ENCODE data around the gene ATF7IP2.
"Not testable (repeated sequence)": the region's sequence is repeated elsewhere in the genome, so short reads cannot be mapped to it uniquely, and the experiment has no call there.

The ATF7IP2 gene

DNA sequence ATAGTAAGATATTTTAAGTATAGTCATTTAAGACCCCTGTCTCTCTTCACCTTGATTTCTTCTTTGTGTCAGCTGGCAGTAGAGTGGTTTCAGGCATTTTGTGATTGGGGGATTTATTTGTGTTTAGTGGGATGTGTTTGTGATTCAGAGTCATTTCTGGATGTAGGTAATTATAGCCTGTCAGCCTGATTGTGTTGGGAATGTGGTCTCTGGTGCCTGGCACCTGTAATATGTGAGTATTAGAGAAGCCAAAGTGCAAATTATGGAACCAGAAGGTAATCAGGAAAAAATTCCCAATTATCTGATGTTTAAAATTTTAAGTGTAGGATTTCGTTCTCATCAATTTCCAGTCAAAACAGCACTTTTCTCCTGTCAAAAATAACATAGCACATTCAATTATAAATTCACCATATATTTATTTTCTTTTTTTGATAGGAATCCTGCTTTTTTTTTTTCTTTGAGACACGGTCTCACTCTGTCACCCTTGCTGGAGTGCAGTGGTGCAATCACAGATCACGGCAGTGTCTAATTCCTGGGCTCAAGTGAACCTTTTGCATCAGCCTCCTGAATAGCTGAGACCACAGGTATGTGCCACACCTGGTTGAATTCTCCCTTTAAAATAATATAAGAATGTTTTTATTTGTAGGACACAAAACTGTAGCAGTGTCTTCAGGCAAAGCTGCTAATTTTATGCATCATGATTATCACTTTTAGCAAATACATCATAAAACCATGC lies 42.7 kb downstream of the ATF7IP2 start:
- no peak overlapping the region for H3K4me3 Mint-ChIP-seq
- no peaks in the 10 kb centered on the region for H3K27me3 Mint-ChIP-seq
- peak overlapping the region; percentile 68 for H3K27ac Mint-ChIP-seq (ENCODE audit: low read depth)
- ATAC-seq (replicated peaks; ENCODE audit: extremely low read depth, poor library complexity, severe bottlenecking) (no peak), DNase-seq (ENCODE audit: low spot score in 2 of 2) (no peak)
- H3K9me3 Mint-ChIP-seq = no peaks in the 10 kb centered on the region
- H3K4me1 Mint-ChIP-seq = no peaks in the 10 kb centered on the region
- H3K36me3 Mint-ChIP-seq (ENCODE audit: insufficient read depth) = peaks cover 18% of the 10 kb centered on the region

GRCh38 chr16:10429299-10429969 lies 43.6 kb downstream of the ATF7IP2 start:
- H3K27me3 Mint-ChIP-seq, H3K9me3 Mint-ChIP-seq: not testable (repeated sequence)

DNA sequence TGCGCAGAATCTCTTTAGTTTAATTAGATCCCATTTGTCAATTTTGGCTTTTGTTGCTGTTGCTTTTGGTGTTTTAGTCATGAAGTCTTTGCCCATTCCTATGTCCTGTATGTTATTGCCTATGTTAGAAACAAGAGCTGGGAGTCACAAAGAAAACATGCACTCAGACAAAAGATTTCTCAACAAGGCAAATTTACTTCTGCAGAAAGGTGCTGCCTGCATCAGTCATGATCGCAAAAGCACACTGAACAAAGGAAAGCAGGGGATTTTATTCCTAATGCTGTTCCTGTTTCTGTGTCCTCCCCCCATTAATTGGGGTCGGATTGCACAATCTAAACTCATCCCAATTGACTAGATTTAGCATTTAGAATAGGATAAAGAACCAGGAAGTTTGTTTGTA lies 55.9 kb downstream of the ATF7IP2 start:
- H3K4me3 Mint-ChIP-seq = no peak overlapping the region
- H3K27ac Mint-ChIP-seq (ENCODE audit: low read depth) = no peak overlapping the region
- H3K4me1 Mint-ChIP-seq = no peaks in the 10 kb centered on the region
- no peaks in the 10 kb centered on the region for H3K27me3 Mint-ChIP-seq
- ATAC-seq (replicated peaks; ENCODE audit: extremely low read depth, poor library complexity, severe bottlenecking) (no peak), DNase-seq (ENCODE audit: low spot score in 2 of 2) (no peak)
- H3K9me3 Mint-ChIP-seq = no peaks in the 10 kb centered on the region
- H3K36me3 Mint-ChIP-seq (ENCODE audit: insufficient read depth) = peaks cover 8% of the 10 kb centered on the region

More at GRCh38 chr16:10429299-10429969, 43.6 kb downstream of the ATF7IP2 start:
- H3K27ac Mint-ChIP-seq (ENCODE audit: low read depth); DNase-seq (ENCODE audit: low spot score in 2 of 2); ATAC-seq (replicated peaks; ENCODE audit: extremely low read depth, poor library complexity, severe bottlenecking); H3K4me1 Mint-ChIP-seq; H3K4me3 Mint-ChIP-seq: not testable (repeated sequence)
- peaks cover 20% of the 10 kb centered on the region for H3K36me3 Mint-ChIP-seq (ENCODE audit: insufficient read depth)

DNA sequence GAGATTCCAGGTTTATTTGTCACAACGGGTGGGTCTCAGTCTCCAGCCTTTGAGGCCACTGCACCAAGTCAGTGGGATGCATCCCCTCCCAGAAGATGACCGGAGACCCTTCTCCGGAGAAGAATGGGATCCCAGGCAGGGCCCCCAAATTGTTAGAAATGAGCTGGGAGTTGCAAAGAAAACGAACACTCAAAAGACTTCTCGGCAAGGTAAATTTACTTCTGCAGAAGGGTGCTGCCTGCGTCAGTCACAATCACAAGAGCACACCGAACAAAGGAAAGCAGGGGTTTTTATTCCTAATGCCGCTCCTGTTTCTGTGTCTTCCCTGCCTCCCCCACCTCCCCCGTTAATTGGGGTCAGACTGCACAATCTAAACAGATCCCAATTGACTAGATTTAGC lies 61.4 kb downstream of the ATF7IP2 start:
- ATAC-seq (replicated peaks; ENCODE audit: extremely low read depth, poor library complexity, severe bottlenecking) (no peak), DNase-seq (ENCODE audit: low spot score in 2 of 2) (no peak)
- Mint-ChIP-seq H3K27me3 (no peaks in the 10 kb centered on the region), H3K4me1 (peaks cover 21% of the 10 kb centered on the region), H3K4me3 (no peak overlapping the region), H3K9me3 (peaks cover 11% of the 10 kb centered on the region), H3K27ac (ENCODE audit: low read depth) (no peak overlapping the region), H3K36me3 (ENCODE audit: insufficient read depth) (peaks cover 19% of the 10 kb centered on the region)

- Mint-ChIP-seq H3K36me3 (ENCODE audit: insufficient read depth) (peaks cover 31% of the 10 kb centered on the region), H3K4me1 (peaks cover 32% of the 10 kb centered on the region)
- H3K27me3 Mint-ChIP-seq; H3K27ac Mint-ChIP-seq (ENCODE audit: low read depth); H3K4me3 Mint-ChIP-seq; H3K9me3 Mint-ChIP-seq; DNase-seq (ENCODE audit: low spot score in 2 of 2); ATAC-seq (replicated peaks; ENCODE audit: extremely low read depth, poor library complexity, severe bottlenecking): not testable (repeated sequence)
These were observed 66.6 kb downstream of the ATF7IP2 start for GRCh38 chr16:10452208-10453158.

DNA sequence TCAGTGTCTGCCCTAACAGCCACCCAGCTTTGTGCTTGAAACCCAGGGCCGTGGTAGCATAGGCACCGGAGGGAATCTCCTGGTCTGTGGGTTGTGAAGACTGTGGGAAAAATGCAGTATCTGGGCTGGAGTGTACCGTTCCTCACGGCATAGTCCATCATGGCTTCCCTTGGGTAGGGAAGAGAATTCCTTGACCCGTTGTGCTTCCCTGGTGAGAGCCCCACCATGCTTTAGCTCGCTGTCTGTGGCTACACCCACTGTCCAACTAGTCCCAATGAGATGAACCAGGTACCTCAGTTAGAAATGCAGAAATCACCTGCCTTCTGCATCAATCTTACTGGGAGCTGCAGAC lies 67.3 kb downstream of the ATF7IP2 start:
- no peak for DNase-seq (ENCODE audit: low spot score in 2 of 2)
- no peak for ATAC-seq (replicated peaks; ENCODE audit: extremely low read depth, poor library complexity, severe bottlenecking)
- Mint-ChIP-seq H3K9me3 (peaks cover 5% of the 10 kb centered on the region), H3K4me1 (peaks cover 32% of the 10 kb centered on the region), H3K36me3 (ENCODE audit: insufficient read depth) (peaks cover 33% of the 10 kb centered on the region), H3K27me3 (no peaks in the 10 kb centered on the region), H3K4me3 (no peak overlapping the region), H3K27ac (ENCODE audit: low read depth) (no peak overlapping the region)

DNA sequence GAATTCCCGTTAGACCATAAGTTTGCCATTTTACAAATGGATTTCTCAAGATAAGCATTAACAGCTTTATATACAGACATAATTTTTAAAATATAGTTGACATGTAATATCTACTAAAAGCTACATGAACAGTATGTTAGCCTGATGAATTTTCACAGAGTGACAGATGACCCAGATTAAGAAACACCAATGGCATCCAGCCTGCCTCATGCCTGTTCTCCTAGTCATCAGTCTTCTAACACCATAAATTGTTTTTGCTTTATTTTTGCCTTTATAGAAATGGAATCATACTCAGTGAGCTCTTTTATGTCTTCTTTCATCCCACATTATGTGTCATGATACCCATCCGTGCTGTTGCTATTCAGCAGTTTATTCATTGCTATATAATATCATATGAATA lies 80.0 kb downstream of the ATF7IP2 start:
- Mint-ChIP-seq H3K36me3 (ENCODE audit: insufficient read depth) (peaks cover 12% of the 10 kb centered on the region), H3K27me3 (no peaks in the 10 kb centered on the region), H3K9me3 (no peaks in the 10 kb centered on the region), H3K4me3 (no peak overlapping the region), H3K4me1 (no peaks in the 10 kb centered on the region), H3K27ac (ENCODE audit: low read depth) (no peak overlapping the region)
- DNase-seq (ENCODE audit: low spot score in 2 of 2) = no peak
- ATAC-seq (replicated peaks; ENCODE audit: extremely low read depth, poor library complexity, severe bottlenecking) = no peak

- no peak overlapping the region for H3K27ac Mint-ChIP-seq (ENCODE audit: low read depth)
- H3K4me1 Mint-ChIP-seq = no peaks in the 10 kb centered on the region
- DNase-seq (ENCODE audit: low spot score in 2 of 2) (no peak), ATAC-seq (replicated peaks; ENCODE audit: extremely low read depth, poor library complexity, severe bottlenecking) (no peak)
- no peaks in the 10 kb centered on the region for H3K9me3 Mint-ChIP-seq
- H3K27me3 Mint-ChIP-seq = no peaks in the 10 kb centered on the region
- H3K4me3 Mint-ChIP-seq = no peak overlapping the region
- peaks cover 12% of the 10 kb centered on the region for H3K36me3 Mint-ChIP-seq (ENCODE audit: insufficient read depth)
These were observed 80.5 kb downstream of the ATF7IP2 start for GRCh38 chr16:10466313-10466712.

DNA sequence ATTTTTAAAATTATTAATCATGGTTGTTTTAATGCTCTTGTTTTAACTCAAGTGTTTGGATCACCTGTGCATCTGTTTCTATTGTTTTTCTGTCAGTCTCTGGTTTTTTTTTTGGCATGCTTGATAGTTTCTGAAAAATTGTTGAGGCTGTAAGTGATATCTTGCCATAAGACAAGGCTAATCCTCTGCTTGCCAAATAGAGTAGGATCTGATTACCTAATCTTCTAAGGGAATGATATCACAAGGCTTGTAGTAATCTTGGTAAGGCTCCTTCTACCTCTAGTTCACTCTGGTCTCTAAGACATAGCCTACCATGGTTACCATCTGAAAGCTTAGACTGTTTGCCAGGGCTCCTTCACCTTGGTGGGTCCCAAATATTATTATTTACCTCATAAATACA lies 81.0 kb downstream of the ATF7IP2 start:
- no peak for ATAC-seq (replicated peaks; ENCODE audit: extremely low read depth, poor library complexity, severe bottlenecking)
- Mint-ChIP-seq H3K27me3 (no peaks in the 10 kb centered on the region), H3K36me3 (ENCODE audit: insufficient read depth) (peaks cover 12% of the 10 kb centered on the region), H3K9me3 (no peaks in the 10 kb centered on the region), H3K27ac (ENCODE audit: low read depth) (no peak overlapping the region), H3K4me3 (no peak overlapping the region), H3K4me1 (no peaks in the 10 kb centered on the region)
- DNase-seq (ENCODE audit: low spot score in 2 of 2) = no peak

DNA sequence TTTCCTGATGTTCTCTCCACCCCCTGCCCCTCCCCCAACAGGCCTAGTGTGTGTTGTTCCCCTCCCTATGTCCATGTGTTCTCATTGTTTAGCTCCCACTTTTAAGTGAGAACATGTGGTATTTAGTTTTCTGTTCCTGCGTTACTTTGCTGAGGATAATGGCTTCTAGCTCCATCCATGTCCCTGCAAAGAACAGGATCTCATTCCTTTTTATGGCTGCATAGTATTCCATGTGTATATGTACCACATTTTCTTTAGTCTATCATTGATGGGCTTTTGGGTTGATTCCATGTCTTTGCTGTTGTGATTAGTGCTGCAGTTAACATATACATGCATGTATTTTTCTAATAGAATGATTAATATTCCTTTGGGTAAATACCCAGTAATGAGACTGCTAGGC lies 90.8 kb downstream of the ATF7IP2 start:
- not testable (repeated sequence) for H3K36me3 Mint-ChIP-seq (ENCODE audit: insufficient read depth); DNase-seq (ENCODE audit: low spot score in 2 of 2); ATAC-seq (replicated peaks; ENCODE audit: extremely low read depth, poor library complexity, severe bottlenecking); H3K4me1 Mint-ChIP-seq; H3K4me3 Mint-ChIP-seq; H3K27ac Mint-ChIP-seq (ENCODE audit: low read depth); H3K27me3 Mint-ChIP-seq; H3K9me3 Mint-ChIP-seq

- H3K4me1 Mint-ChIP-seq = no peaks in the 10 kb centered on the region
- H3K27me3 Mint-ChIP-seq = no peaks in the 10 kb centered on the region
- no peak overlapping the region for H3K27ac Mint-ChIP-seq (ENCODE audit: low read depth)
- ATAC-seq (replicated peaks; ENCODE audit: extremely low read depth, poor library complexity, severe bottlenecking) (no peak), DNase-seq (ENCODE audit: low spot score in 2 of 2) (no peak)
- H3K36me3 Mint-ChIP-seq (ENCODE audit: insufficient read depth) = peaks cover 9% of the 10 kb centered on the region
- H3K9me3 Mint-ChIP-seq = peaks cover 4% of the 10 kb centered on the region
- no peak overlapping the region for H3K4me3 Mint-ChIP-seq
These were observed 94.3 kb downstream of the ATF7IP2 start for GRCh38 chr16:10480151-10480550.

GRCh38 chr16:10485159-10485558 lies 99.3 kb downstream of the ATF7IP2 start:
- DNase-seq (ENCODE audit: low spot score in 2 of 2) (no peak), ATAC-seq (replicated peaks; ENCODE audit: extremely low read depth, poor library complexity, severe bottlenecking) (no peak)
- no peak overlapping the region for H3K4me3 Mint-ChIP-seq
- H3K4me1 Mint-ChIP-seq = no peaks in the 10 kb centered on the region
- no peak overlapping the region for H3K27ac Mint-ChIP-seq (ENCODE audit: low read depth)
- peaks cover 6% of the 10 kb centered on the region for H3K9me3 Mint-ChIP-seq
- no peaks in the 10 kb centered on the region for H3K27me3 Mint-ChIP-seq
- H3K36me3 Mint-ChIP-seq (ENCODE audit: insufficient read depth) = peaks cover 10% of the 10 kb centered on the region
